Muscle of leg (tissue), 11 donors: ENCODE results near the gene SLC16A12. TPM values are rescaled to one million over a fixed set of nuclear protein-coding genes. Genes with fewer than 3 reads are reported as not detected.

Experiments
- DNase-seq: peaks from one replicate; pipeline ENCODE4 v3.0.0; 2013
- H3K27ac ChIP-seq: one replicate; pipeline ENCODE4 v1.5.1; 2013; ENCODE audit warnings: mild to moderate bottlenecking, low read length, control low read depth
- H3K27me3 ChIP-seq: one replicate; pipeline ENCODE4 v1.6.1; 2013; ENCODE audit warnings: low read length; ENCODE audit not compliant: control insufficient read depth, insufficient read depth
- H3K36me3 ChIP-seq: one replicate; pipeline ENCODE4 v1.6.1; 2013; ENCODE audit warnings: low read length; ENCODE audit not compliant: control insufficient read depth, insufficient read depth
- H3K4me1 ChIP-seq: one replicate; pipeline ENCODE4 v1.6.1; 2013; ENCODE audit warnings: low read length; ENCODE audit not compliant: control insufficient read depth, insufficient read depth
- H3K4me3 ChIP-seq: one replicate; pipeline ENCODE4 v1.5.1; 2013; ENCODE audit warnings: low read length, control low read depth
- H3K9me3 ChIP-seq: replicated peaks from 2 replicates; pipeline ENCODE4 v1.6.1; 2013; ENCODE audit warnings: low read depth, low read length; ENCODE audit not compliant: control insufficient read depth
- WGBS: methylation state at CpG from one replicate; pipeline ENCODE4 v1.1.5; 2013; ENCODE audit warnings: missing lambda C conversion rate; ENCODE audit not compliant: insufficient coverage; 5-methylcytosine and 5-hydroxymethylcytosine counted together
- polyA plus RNA-seq, 8 donors: library from polyadenylated mRNA; unstranded; fragments of 120-200 nt; gene quantifications; one replicate each; pipeline versions ENCODE4 v1.2.1 to v1.2.3, GENCODE V29; 2013; ENCODE audit warnings: inconsistent platforms in 1 of 8, low replicate concordance in 1 of 8; ENCODE audit not compliant: insufficient read length in 8 of 8, insufficient read depth in 1 of 8
- total RNA-seq: library from RNA; stranded (reverse); fragments of 120-200 nt; gene quantifications from one replicate; pipeline ENCODE4 v1.2.4, GENCODE V29; 2013

Gene SLC16A12
- total and polyA plus RNA-seq, 9 donors, result 0.67 to 2.3 (median 1.5) TPM

- no peaks in the 10 kb centered on the region for H3K4me1 ChIP-seq
- no peaks in the 10 kb centered on the region for H3K9me3 ChIP-seq
- H3K27ac ChIP-seq, result no peak overlapping the region
- WGBS, result no CpG with 5 or more reads among the region's 2 CpGs
- no peaks in the 10 kb centered on the region for H3K27me3 ChIP-seq
- no peaks in the 10 kb centered on the region for H3K36me3 ChIP-seq
- no peak for DNase-seq
- no peak overlapping the region for H3K4me3 ChIP-seq
Measured at GRCh38 chr10:89491932-89492331, 43.5 kb downstream of the SLC16A12 start.

DNA sequence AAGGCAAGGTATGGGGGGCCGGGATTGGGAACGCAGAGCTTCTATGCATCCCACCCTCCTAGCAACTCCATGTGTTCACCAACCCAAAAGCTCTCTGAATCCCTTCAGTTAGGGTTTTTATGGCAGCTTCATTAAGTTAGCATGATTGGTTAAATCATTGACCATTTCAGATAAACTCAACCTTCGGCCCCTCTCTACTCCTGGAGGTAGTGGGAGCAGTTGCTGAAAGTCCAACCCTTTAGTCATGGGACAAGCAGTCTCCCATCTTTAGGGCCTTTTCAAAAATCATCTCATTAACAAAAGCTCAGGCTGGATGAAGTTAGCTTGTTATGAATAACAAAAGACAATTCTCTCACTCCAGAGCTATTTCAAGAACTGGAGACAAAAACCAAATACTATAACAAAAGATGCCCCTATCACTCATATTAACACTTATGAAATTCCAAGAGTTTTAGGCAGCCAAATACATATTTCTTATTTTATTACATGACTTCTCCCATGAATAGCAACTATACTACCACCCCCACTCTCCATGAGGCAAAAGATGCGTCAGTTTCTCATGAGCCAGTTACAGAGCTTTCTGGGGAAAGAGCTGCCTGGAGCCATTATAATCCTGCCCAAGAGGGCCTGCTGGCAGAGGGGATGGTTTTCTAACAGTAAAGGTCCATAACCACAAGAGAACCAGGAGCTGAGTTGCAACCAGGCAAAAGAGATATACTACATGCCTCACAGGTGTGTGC lies 44.6 kb downstream of the SLC16A12 start:
- Histone ChIP-seq H3K36me3 (no peaks in the 10 kb centered on the region), H3K9me3 (no peaks in the 10 kb centered on the region), H3K4me1 (no peaks in the 10 kb centered on the region), H3K27me3 (no peaks in the 10 kb centered on the region), H3K4me3 (no peak overlapping the region), H3K27ac (no peak overlapping the region)
- WGBS, result 40% methylated on average over 1 of the region's 4 CpGs
- no peak for DNase-seq

DNA sequence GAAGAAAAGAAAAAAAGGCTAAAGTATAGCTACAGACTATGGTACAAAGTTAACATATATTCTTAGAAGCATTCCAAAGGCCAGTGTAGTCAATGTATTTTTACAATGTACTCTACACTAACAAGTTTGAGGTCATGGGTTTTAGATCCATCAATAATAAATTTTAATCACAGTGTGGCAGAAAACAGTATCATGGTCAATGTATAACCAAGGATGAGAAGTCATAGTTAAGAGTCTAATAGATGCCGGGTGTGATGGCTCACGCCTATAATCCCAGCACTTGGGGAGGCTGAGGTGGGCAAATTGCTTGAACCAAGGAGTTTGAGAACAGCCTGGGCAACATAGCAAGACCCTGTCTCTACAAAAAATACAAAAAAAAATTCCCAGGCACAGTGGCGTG lies 53.1 kb downstream of the SLC16A12 start:
- WGBS, result 100% methylated on average over 2 of the region's 3 CpGs
- peaks cover 3% of the 10 kb centered on the region for H3K4me1 ChIP-seq
- no peaks in the 10 kb centered on the region for H3K36me3 ChIP-seq
- DNase-seq, result no peak
- H3K27ac ChIP-seq, result no peak overlapping the region
- H3K9me3 ChIP-seq, result no peaks in the 10 kb centered on the region
- H3K27me3 ChIP-seq, result no peaks in the 10 kb centered on the region
- H3K4me3 ChIP-seq, result no peak overlapping the region

DNA sequence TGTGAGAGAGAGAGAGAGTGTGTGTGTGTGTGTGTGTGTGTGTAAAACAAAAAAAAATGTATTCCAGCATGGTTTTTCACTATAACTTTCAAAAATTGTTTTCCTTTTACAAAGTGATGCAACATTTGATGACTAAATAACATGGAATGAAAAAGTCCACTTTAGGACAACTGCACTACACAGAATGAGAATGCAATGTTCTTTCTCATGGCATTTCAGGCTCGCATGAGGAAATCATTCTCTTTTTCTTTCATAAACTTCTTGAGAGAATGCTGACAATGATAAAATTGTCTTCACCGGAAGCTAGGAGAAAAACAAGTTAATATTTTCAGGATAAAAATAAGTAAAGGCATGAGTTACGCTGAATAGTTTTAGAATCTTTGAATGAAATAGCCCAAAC lies 53.7 kb downstream of the SLC16A12 start:
- DNase-seq, result peak; percentile 71
- Histone ChIP-seq H3K4me3 (no peak overlapping the region), H3K27me3 (no peaks in the 10 kb centered on the region), H3K27ac (no peak overlapping the region), H3K9me3 (no peaks in the 10 kb centered on the region), H3K4me1 (peaks cover 6% of the 10 kb centered on the region), H3K36me3 (no peaks in the 10 kb centered on the region)
- WGBS, result no CpG with 5 or more reads among the region's 3 CpGs

DNA sequence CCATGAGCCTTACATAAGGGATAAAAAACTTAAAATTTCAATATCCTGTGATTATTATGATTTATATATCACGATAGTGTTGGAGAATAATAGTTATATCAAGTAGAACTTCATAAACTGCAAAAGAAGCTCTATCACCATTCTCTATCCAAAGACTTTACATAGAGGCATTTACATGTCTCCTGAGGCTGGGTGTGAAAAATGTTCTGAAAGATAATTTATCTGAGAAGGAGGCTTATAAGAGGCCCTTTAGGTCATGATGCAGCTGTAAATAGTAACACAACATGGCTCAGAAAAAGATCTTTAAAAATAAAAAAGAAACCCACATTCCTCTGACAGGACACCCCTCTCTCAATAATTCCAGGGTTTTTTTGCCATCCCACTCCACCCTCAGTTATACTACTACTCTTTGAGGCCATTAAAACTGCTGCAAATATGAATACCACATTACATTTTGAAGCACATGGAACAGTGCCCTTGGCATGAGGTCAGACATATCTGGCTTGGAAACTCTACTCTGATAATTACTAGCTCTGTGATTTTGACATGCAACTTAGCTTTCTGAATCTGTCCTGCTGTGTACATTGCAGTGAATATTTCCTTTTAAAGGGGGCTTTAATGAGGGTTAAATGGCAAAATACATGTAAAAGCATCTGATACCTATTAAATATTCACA lies 55.5 kb downstream of the SLC16A12 start:
- no peak overlapping the region for H3K27ac ChIP-seq
- H3K9me3 ChIP-seq, result no peaks in the 10 kb centered on the region
- WGBS, result no CpG with 5 or more reads among the region's 1 CpG
- H3K4me1 ChIP-seq, result peaks cover 12% of the 10 kb centered on the region
- H3K27me3 ChIP-seq, result no peaks in the 10 kb centered on the region
- no peaks in the 10 kb centered on the region for H3K36me3 ChIP-seq
- no peak overlapping the region for H3K4me3 ChIP-seq
- peak; percentile 75 for DNase-seq

GRCh38 chr10:89478739-89479654 lies 56.4 kb downstream of the SLC16A12 start:
- no peaks in the 10 kb centered on the region for H3K27me3 ChIP-seq
- peaks cover 12% of the 10 kb centered on the region for H3K4me1 ChIP-seq
- no peak overlapping the region for H3K4me3 ChIP-seq
- no peak overlapping the region for H3K27ac ChIP-seq
- no peaks in the 10 kb centered on the region for H3K9me3 ChIP-seq
- no peaks in the 10 kb centered on the region for H3K36me3 ChIP-seq
- WGBS, result 64% methylated on average over 1 of the region's 5 CpGs
- DNase-seq, result peak; percentile 76

DNA sequence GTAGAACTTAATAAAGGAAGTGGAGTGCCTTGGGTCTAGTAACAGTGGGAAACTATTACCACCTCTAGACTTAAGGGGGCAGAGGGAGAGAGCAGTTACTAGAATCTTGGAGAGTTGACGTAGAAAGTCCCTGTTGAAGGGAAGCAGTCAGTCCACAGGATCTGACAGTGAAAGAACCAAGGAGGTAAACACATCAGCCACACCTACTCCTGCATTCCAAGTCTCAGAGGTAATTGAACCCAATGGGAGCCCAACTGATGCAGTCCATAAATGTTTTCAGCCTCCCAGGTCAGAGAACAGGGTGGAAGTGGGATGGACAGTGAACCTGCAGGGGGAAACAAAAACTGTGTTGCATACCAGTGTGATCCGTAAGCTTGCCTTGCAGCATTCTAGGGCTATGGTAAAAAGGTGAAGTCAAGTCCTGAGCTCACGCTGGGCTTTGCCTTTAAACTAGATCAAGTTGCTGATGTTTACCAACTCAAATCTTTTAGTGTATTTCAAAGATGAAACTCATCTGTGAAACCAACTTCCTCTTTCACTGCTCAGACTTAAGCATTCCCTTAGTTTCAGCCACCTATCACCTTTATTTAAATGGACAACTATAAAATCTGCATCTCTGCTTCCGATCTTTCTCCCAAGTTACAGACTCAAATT lies 57.2 kb downstream of the SLC16A12 start:
- 74% methylated on average over 3 of the region's 4 CpGs for WGBS
- no peak for DNase-seq
- Histone ChIP-seq H3K27ac (peak overlapping the region; percentile 10), H3K9me3 (no peaks in the 10 kb centered on the region), H3K36me3 (no peaks in the 10 kb centered on the region), H3K27me3 (no peaks in the 10 kb centered on the region), H3K4me1 (peaks cover 12% of the 10 kb centered on the region), H3K4me3 (no peak overlapping the region)

DNA sequence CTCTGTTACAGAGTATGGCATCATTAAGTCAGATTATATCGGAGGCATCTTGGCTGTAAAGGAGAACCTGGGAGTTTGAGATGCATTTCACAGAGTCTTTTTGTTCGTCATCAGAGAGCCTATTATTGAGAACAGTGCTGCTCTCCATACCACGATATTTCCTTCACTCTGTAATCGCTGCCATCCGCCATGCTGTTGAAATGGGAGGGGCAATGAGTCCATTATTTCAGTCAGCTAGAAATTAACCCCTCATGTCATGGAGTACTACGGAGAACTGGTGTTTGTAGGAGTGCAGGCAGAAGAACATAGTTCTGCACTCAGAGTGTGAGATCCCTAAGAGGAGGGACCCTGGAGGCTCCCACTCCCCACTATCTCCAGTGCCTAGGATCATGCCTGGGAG lies 59.2 kb downstream of the SLC16A12 start:
- H3K4me3 ChIP-seq, result no peak overlapping the region
- no peaks in the 10 kb centered on the region for H3K9me3 ChIP-seq
- DNase-seq, result no peak
- H3K36me3 ChIP-seq, result no peaks in the 10 kb centered on the region
- peaks cover 12% of the 10 kb centered on the region for H3K4me1 ChIP-seq
- no peak overlapping the region for H3K27ac ChIP-seq
- no peaks in the 10 kb centered on the region for H3K27me3 ChIP-seq
- no CpG with 5 or more reads among the region's 6 CpGs for WGBS

DNA sequence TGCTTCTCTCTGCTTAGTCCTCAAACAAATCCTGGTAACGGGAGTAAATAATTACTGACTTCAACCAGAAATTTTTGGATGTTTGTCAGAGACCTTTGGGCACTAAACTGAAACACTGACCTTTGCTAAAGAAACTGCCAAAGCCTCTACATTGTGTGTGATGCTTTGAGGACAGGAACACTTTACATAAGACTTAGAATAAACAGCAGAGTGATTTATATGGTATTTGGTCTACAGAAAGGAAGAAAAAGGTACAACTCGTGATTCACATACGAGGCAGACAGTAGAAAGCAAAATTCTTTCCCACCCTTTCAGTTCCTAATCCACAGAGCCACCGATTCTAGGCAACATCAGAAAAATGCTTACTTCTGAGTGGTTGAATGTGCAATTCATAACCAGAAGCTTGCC lies 59.8 kb downstream of the SLC16A12 start:
- Histone ChIP-seq H3K4me1 (peaks cover 12% of the 10 kb centered on the region), H3K9me3 (no peaks in the 10 kb centered on the region), H3K36me3 (no peaks in the 10 kb centered on the region), H3K27me3 (no peaks in the 10 kb centered on the region), H3K27ac (peak overlapping the region; percentile 60), H3K4me3 (no peak overlapping the region)
- no CpG with 5 or more reads among the region's 4 CpGs for WGBS
- peak; percentile 56 for DNase-seq
